Liver (tissue), 9 donors: Measurements from ENCODE around the gene PCDHB12. TPM values are rescaled to one million over a fixed set of nuclear protein-coding genes. Genes with fewer than 3 reads are reported as not detected.
"Not testable (repeated sequence)": the region's sequence is repeated elsewhere in the genome, so short reads cannot be mapped to it uniquely, and the experiment has no call there.

Experiments
- DNase-seq: peaks from one replicate; pipeline ENCODE4 v3.0.0-alpha.2; 2017; ENCODE audit warnings: low spot score
- H3K27ac ChIP-seq, 2 donors: one replicate each; pipeline ENCODE4 v1.7.0; 2013; ENCODE audit warnings: inconsistent platforms in 2 of 2, low read length in 2 of 2, control low read depth in 1 of 2, low read depth in 1 of 2, mild to moderate bottlenecking in 1 of 2
- H3K27me3 ChIP-seq, 4 donors: one replicate each; pipeline versions ENCODE4 v1.6.1 to v1.7.0; 2013; ENCODE audit warnings: low read length in 3 of 4, inconsistent platforms in 1 of 4, mild to moderate bottlenecking in 1 of 4, moderate library complexity in 1 of 4; ENCODE audit not compliant: control insufficient read depth in 4 of 4, insufficient read depth in 4 of 4
- H3K36me3 ChIP-seq, 4 donors: one replicate each; pipeline versions ENCODE4 v1.6.1 to v1.7.0; 2013; ENCODE audit warnings: low read length in 3 of 4, mild to moderate bottlenecking in 3 of 4, low read depth in 1 of 4, moderate library complexity in 1 of 4; ENCODE audit not compliant: control insufficient read depth in 4 of 4, insufficient read depth in 3 of 4
- H3K4me1 ChIP-seq, 4 donors: one replicate each; pipeline versions ENCODE4 v1.6.1 to v1.7.0; 2013; ENCODE audit warnings: low read length in 3 of 4, mild to moderate bottlenecking in 3 of 4, moderate library complexity in 1 of 4; ENCODE audit not compliant: control insufficient read depth in 4 of 4, insufficient read depth in 4 of 4
- H3K4me3 ChIP-seq, 3 donors: one replicate each; pipeline versions ENCODE4 v1.6.1 to v1.7.0; 2013; ENCODE audit warnings: low read length in 3 of 3, control low read depth in 1 of 3, low read depth in 1 of 3, mild to moderate bottlenecking in 1 of 3
- H3K9ac ChIP-seq, 2 donors: one replicate each; pipeline ENCODE4 v1.7.0; 2013; ENCODE audit warnings: low read length in 2 of 2, mild to moderate bottlenecking in 2 of 2, moderate library complexity in 2 of 2, control low read depth in 1 of 2, low read depth in 1 of 2
- H3K9me3 ChIP-seq, 4 donors: one replicate each; pipeline versions ENCODE4 v1.6.1 to v1.7.0; 2013; ENCODE audit warnings: low read length in 3 of 4; ENCODE audit not compliant: control insufficient read depth in 4 of 4
- RAD21 ChIP-seq, 2 donors: IDR thresholded peaks; 2 replicates each; pipeline ENCODE4 v1.6.1; 2016; ENCODE audit warnings: antibody characterized with exemption in 2 of 2, mild to moderate bottlenecking in 2 of 2
- TAF1 ChIP-seq: conservative IDR thresholded peaks from 2 replicates; pipeline ENCODE4 v1.6.1; 2016; ENCODE audit warnings: antibody characterized with exemption, mild to moderate bottlenecking
- YY1 ChIP-seq: IDR thresholded peaks from 2 replicates; pipeline ENCODE4 v1.6.1; 2016; ENCODE audit warnings: antibody characterized with exemption, mild to moderate bottlenecking
- WGBS: extraction: QIAGEN DNeasy Blood & Tissue Kit; methylation state at CpG from one replicate; pipeline ENCODE4 v1.1.7; 2013; 5-methylcytosine and 5-hydroxymethylcytosine counted together
- polyA plus RNA-seq, 2 donors: library from polyadenylated mRNA; stranded (reverse) in 1 of 2; unstranded in 1 of 2; fragments of 200-250 nt in 1 of 2; fragments of >200 nt in 1 of 2; fragmentation: Nextera tagmentation in 1 of 2; extraction: Ambion mirVana in 1 of 2; gene quantifications; one replicate each; pipeline versions ENCODE4 v1.2.1 to v1.2.3, GENCODE V29; 2013 to 2015
- total RNA-seq, 2 donors: library from RNA; depleted of rRNA; stranded (reverse); fragments of >200 nt; gene quantifications; one replicate each; pipeline ENCODE4 v1.2.3, GENCODE V29; 2014
- donor health status: healthy.
- donor health status: healthy.
- donor health status: healthy.
- donor health status: healthy.
- donor health status: healthy.

Gene PCDHB12
- total and polyA plus RNA-seq, 4 donors = 0.06 to 0.33 (median 0.20) TPM

DNA sequence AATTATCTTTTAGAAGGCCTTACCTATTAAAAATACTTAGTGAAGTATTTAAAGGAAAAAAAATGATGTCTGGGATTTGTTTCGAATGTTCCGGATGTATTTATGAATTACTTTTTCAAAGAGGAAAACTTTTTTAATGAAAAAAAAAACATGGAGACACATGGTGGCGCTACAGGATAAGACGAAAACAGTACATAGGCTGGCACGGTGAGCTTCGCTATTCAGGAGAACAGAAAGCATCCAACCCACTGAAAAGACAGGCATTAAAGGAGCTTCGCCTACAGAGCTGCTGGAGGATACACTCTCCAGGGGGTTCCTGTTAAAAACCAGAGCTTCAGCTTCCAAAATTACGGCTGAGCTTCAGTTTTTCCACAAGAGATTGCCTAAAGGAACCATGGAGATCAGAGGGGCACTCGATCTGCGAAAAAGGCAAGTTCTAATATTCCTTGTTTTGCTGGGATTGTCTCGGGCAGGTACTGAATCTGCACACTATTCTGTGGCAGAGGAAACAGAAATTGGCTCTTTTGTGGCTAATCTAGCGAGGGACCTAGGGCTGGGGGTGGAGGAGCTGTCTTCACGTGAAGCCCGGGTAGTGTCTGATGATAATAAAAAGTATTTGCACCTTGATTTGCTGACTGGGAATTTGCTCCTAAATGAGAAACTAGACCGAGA lies 14.7 kb downstream of the PCDHB12 start, which contains the start of gene PCDHB14:
Gene PCDHB14, plus strand, starts transcription at position 232 of the 672 bp plus-strand sequence. Its CDS starts 163 bp downstream, at position 395.
- H3K9me3 ChIP-seq = peaks cover 28 to 61% (median 36%) of the 10 kb centered on the region in 4 donors
- H3K4me3 ChIP-seq = peak within 1 kb of the TSS; percentile 20 to 54 (median 38)
- TF ChIP-seq TAF1 (no peak), RAD21 (IDR thresholded peaks at IDR 0.05) (peak; percentile 27 to 42)
- H3K27ac ChIP-seq = no peak within 1 kb of the TSS
- peaks cover 0 to 5% (median 0%) of the 10 kb centered on the region in 4 donors for H3K36me3 ChIP-seq
- 22% methylated on average over 15 of the region's 15 CpGs for WGBS
- H3K9ac ChIP-seq = no peak within 1 kb of the TSS
- no peaks in the 10 kb centered on the region for H3K4me1 ChIP-seq
- DNase-seq = no peak
- H3K27me3 ChIP-seq = peaks cover 0 to 5% (median 2%) of the 10 kb centered on the region in 4 donors

DNA sequence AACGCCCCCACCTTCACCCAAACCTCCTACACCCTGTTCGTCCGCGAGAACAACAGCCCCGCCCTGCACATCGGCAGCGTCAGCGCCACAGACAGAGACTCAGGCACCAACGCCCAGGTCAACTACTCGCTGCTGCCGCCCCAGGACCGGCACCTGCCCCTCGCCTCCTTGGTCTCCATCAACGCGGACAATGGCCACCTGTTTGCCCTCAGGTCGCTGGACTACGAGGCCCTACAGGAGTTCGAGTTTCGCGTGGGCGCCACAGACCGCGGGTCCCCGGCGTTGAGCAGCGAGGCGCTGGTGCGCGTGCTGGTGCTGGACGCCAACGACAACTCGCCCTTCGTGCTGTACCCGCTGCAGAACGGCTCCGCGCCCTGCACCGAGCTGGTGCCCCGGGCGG lies 16.3 kb downstream of the PCDHB12 start:
- H3K9me3 ChIP-seq = peaks cover 21 to 52% (median 30%) of the 10 kb centered on the region in 4 donors
- not testable (repeated sequence) for H3K4me1 ChIP-seq, H3K4me3 ChIP-seq, H3K27ac ChIP-seq, H3K9ac ChIP-seq, DNase-seq, H3K27me3 ChIP-seq, H3K36me3 ChIP-seq
- WGBS = 24% methylated on average over 33 of the region's 40 CpGs

DNA sequence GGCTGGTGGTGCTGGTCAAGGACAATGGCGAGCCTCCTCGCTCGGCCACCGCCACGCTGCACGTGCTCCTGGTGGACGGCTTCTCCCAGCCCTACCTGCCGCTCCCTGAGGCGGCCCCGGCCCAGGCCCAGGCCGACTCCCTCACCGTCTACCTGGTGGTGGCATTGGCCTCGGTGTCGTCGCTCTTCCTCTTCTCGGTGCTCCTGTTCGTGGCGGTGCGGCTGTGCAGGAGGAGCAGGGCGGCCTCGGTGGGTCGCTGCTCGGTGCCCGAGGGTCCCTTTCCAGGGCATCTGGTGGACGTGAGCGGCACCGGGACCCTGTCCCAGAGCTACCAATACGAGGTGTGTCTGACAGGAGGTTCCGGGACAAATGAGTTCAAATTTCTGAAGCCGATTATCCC lies 16.9 kb downstream of the PCDHB12 start:
- not testable (repeated sequence) for H3K27ac ChIP-seq, H3K27me3 ChIP-seq, H3K4me1 ChIP-seq, H3K4me3 ChIP-seq, H3K9ac ChIP-seq, DNase-seq, H3K36me3 ChIP-seq
- peaks cover 19 to 47% (median 31%) of the 10 kb centered on the region in 4 donors for H3K9me3 ChIP-seq
- 36% methylated on average over 30 of the region's 30 CpGs for WGBS

GRCh38 chr5:141234109-141234667 lies 25.7 kb downstream of the PCDHB12 start:
- peaks cover 30 to 74% (median 47%) of the 10 kb centered on the region in 4 donors for H3K9me3 ChIP-seq
- H3K9ac ChIP-seq = no peak overlapping the region

DNA sequence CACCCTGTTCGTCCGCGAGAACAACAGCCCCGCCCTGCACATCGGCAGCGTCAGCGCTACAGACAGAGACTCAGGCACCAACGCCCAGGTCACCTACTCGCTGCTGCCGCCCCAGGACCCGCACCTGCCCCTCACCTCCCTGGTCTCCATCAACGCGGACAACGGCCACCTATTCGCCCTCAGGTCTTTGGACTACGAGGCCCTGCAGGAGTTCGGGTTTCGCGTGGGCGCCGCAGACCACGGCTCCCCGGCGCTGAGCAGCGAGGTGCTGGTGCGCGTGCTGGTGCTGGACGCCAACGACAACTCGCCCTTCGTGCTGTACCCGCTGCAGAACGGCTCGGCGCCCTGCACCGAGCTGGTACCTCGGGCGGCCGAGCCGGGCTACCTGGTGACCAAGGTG lies 27.4 kb downstream of the PCDHB12 start:
- Histone ChIP-seq H3K4me3 (peak overlapping the region in 2 of 3 donors; percentile 27 to 50), H3K9me3 (peaks cover 37 to 87% (median 58%) of the 10 kb centered on the region in 4 donors)
- not testable (repeated sequence) for H3K27ac ChIP-seq, H3K36me3 ChIP-seq, H3K4me1 ChIP-seq, H3K9ac ChIP-seq, DNase-seq, H3K27me3 ChIP-seq
- WGBS = 24% methylated on average over 40 of the region's 40 CpGs

More at GRCh38 chr5:141234109-141234667, 25.7 kb downstream of the PCDHB12 start:
- H3K4me3 ChIP-seq = peak overlapping the region; percentile 2 to 67 (median 28)
- H3K36me3 ChIP-seq = no peaks in the 10 kb centered on the region
- no peak for TF ChIP-seq YY1
- 8% methylated on average over 15 of the region's 15 CpGs for WGBS
- no peak overlapping the region for H3K27ac ChIP-seq
- H3K27me3 ChIP-seq = peaks cover 0 to 3% (median 1%) of the 10 kb centered on the region in 4 donors
- DNase-seq = no peak
- no peaks in the 10 kb centered on the region for H3K4me1 ChIP-seq
